ENCODE data around the gene TLN1. TPM values are rescaled to one million over a fixed set of nuclear protein-coding genes. Genes with fewer than 3 reads are reported as not detected.

The TLN1 gene
- total RNA-seq, 2 experiments from 2014 or later: 98.8 to 177 TPM

GRCh38 chr9:35653611-35654010 lies 78.4 kb downstream of the TLN1 start:
- Histone ChIP-seq H3K4me1 (ENCODE audit: insufficient read depth, low read length, poor library complexity, severe bottlenecking) (peaks cover 50% of the 10 kb centered on the region), H3K9me3 (ENCODE audit: low read length) (no peaks in the 10 kb centered on the region), H3K4me3 (ENCODE audit: low read depth, low read length, poor library complexity, severe bottlenecking) (no peak overlapping the region), H3K9me2 (ENCODE audit: insufficient read depth, low read length) (no peaks in the 10 kb centered on the region), H3K79me2 (ENCODE audit: insufficient read depth, low read depth, low read length) (peaks cover 31% of the 10 kb centered on the region; the same call in 1 of the 2 replicates), H3K36me3 (ENCODE audit: insufficient read depth, low read length) (peaks cover 16% of the 10 kb centered on the region), H3K4me2 (ENCODE audit: low read length) (no peak overlapping the region), H2AFZ (ENCODE audit: low read length) (no peak overlapping the region; the same call in 1 of the 2 replicates), H3K27ac (ENCODE audit: low read depth, low read length, poor library complexity, severe bottlenecking) (no peak overlapping the region), H4K20me1 (ENCODE audit: insufficient read depth, low read length) (no peaks in the 10 kb centered on the region)
- no peak for TF ChIP-seq CTCF (conservative IDR thresholded peaks at IDR 0.05; ENCODE audit: low read length)
- no TSS peak for BruUV-seq (replicated peaks)
- no peak for DNase-seq (ENCODE audit: low spot score)
- ChIA-PET POLR2A (interaction anchor here (0.6 to 1.2 kb wide), 6 partner anchors 11 to 90 kb away, joined by 3 to 5 read pairs (median 3); partner anchors contain the start of gene ARHGEF39), CTCF (ENCODE audit: unreplicated experiment) (no interaction called here)
- intact Hi-C loops (cut with micrococcal nuclease; ENCODE audit: unreplicated experiment): no loop called here

- H3K4me2 ChIP-seq (ENCODE audit: low read length): no peak overlapping the region
Observed at GRCh38 chr9:35652829-35653209, 79.2 kb downstream of the TLN1 start.

More at GRCh38 chr9:35652829-35653209, 79.2 kb downstream of the TLN1 start:
- Histone ChIP-seq H3K4me1 (ENCODE audit: insufficient read depth, low read length, poor library complexity, severe bottlenecking) (peaks cover 56% of the 10 kb centered on the region), H2AFZ (ENCODE audit: low read length) (no peak overlapping the region; the same call in 1 of the 2 replicates), H3K4me3 (ENCODE audit: low read depth, low read length, poor library complexity, severe bottlenecking) (no peak overlapping the region), H3K27ac (ENCODE audit: low read depth, low read length, poor library complexity, severe bottlenecking) (no peak overlapping the region), H4K20me1 (ENCODE audit: insufficient read depth, low read length) (no peaks in the 10 kb centered on the region), H3K36me3 (ENCODE audit: insufficient read depth, low read length) (peaks cover 23% of the 10 kb centered on the region), H3K79me2 (ENCODE audit: insufficient read depth, low read depth, low read length) (peaks cover 31% of the 10 kb centered on the region; the same call in 1 of the 2 replicates), H3K9me2 (ENCODE audit: insufficient read depth, low read length) (no peaks in the 10 kb centered on the region), H3K9me3 (ENCODE audit: low read length) (no peaks in the 10 kb centered on the region)
- no TSS peak for BruUV-seq (replicated peaks)
- ChIA-PET CTCF (ENCODE audit: unreplicated experiment) (no interaction called here), POLR2A (interaction anchor here (0.8 to 1.2 kb wide), 2 partner anchors 12 to 18 kb away, joined by 3 read pairs; partner anchors contain the start of gene ARHGEF39)
- intact Hi-C loops (cut with micrococcal nuclease; ENCODE audit: unreplicated experiment): no loop called here
- no peak for DNase-seq (ENCODE audit: low spot score)
- no peak for TF ChIP-seq EZH2phosphoT487 (IDR thresholded peaks at IDR 0.05; ENCODE audit: borderline replicate concordance, low read depth, low read length)
- no peak for TF ChIP-seq CTCF (conservative IDR thresholded peaks at IDR 0.05; ENCODE audit: low read length)

Measured in OCI-LY7 (cell line).